Transverse colon (tissue), 4 donors: ENCODE data around the gene CFAP20DC.

ENCODE experiments used
- POLR2A ChIP-seq: fragments of 450-650 bp; IDR thresholded peaks from one replicate; pipeline ENCODE4 v1.6.1; 2016; ENCODE audit warnings: antibody characterized with exemption, mild to moderate bottlenecking, moderate library complexity
- POLR2AphosphoS5 ChIP-seq, 3 donors: sonication (generic); formaldehyde crosslinking; IDR thresholded peaks; one replicate each; pipeline ENCODE4 v1.6.1; 2016; ENCODE audit warnings: antibody characterized with exemption in 3 of 3
- TF ChIP-seq, protein P1 (sequence below), 5 experiments: fragments of 200-600 bp in 3 of 5; fragments of 450-650 bp in 2 of 5; sonication (generic) in 3 of 5; IDR thresholded peaks; 1 replicate in 2 of 5; 2 replicates in 3 of 5; pipeline ENCODE4 v1.5.1; 2016 to 2017; ENCODE audit warnings: antibody characterized with exemption in 5 of 5, inconsistent platforms in 3 of 5, mild to moderate bottlenecking in 2 of 5, moderate library complexity in 1 of 5

DNA sequence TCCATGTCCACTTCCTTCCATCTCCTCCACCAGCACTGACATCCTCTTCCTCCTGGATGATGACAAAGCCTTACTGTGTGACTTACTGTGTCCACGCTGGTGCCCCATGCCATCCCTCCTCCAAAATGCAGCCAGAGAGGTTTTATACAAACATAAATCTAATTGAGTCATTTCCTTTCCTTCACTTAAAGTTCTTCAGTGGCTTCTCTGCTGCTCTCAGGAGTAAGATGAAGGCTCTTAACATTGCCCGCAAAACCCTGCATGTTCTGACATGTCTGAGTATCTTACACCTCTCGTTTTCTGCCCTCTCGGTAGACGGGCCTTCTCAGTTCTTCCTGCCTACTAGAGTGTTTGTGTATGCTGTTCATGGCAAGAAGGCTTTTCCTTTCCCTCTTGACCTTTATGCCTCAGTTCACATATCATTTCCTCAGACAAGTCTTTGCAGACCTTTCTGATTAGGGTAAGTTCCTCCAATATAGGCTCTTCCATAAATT, 175.5 kb downstream of the CFAP20DC start:
- TF ChIP-seq POLR2A (no peak), POLR2AphosphoS5 (IDR thresholded peaks at IDR 0.05) (no peak)
- TF ChIP-seq, protein P1, sequence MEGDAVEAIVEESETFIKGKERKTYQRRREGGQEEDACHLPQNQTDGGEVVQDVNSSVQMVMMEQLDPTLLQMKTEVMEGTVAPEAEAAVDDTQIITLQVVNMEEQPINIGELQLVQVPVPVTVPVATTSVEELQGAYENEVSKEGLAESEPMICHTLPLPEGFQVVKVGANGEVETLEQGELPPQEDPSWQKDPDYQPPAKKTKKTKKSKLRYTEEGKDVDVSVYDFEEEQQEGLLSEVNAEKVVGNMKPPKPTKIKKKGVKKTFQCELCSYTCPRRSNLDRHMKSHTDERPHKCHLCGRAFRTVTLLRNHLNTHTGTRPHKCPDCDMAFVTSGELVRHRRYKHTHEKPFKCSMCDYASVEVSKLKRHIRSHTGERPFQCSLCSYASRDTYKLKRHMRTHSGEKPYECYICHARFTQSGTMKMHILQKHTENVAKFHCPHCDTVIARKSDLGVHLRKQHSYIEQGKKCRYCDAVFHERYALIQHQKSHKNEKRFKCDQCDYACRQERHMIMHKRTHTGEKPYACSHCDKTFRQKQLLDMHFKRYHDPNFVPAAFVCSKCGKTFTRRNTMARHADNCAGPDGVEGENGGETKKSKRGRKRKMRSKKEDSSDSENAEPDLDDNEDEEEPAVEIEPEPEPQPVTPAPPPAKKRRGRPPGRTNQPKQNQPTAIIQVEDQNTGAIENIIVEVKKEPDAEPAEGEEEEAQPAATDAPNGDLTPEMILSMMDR (IDR thresholded peaks at IDR 0.05) = no peak
